Ishikawa (cell line): ENCODE data around the gene PLA2G4E.

Source experiments
- CEBPB ChIP-seq: IDR thresholded peaks from 2 replicates; pipeline ENCODE4 v1.6.1; 2012
- CREB1 ChIP-seq: IDR thresholded peaks from 2 replicates; pipeline ENCODE4 v1.6.1; 2012; ENCODE audit warnings: low read depth
- EGR1 ChIP-seq: IDR thresholded peaks from 2 replicates; pipeline ENCODE4 v1.6.1; 2012
- EP300 ChIP-seq: IDR thresholded peaks from 2 replicates; pipeline ENCODE4 v1.6.1; 2012; ENCODE audit warnings: borderline replicate concordance
- NFIC ChIP-seq: IDR thresholded peaks from 2 replicates; pipeline ENCODE4 v1.6.1; 2012
- TAF1 ChIP-seq: IDR thresholded peaks from 2 replicates; pipeline ENCODE4 v1.6.1; 2012; ENCODE audit warnings: low read depth, mild to moderate bottlenecking
- TEAD4 ChIP-seq: IDR thresholded peaks from 2 replicates; pipeline ENCODE4 v1.6.1; 2012
- YY1 ChIP-seq: IDR thresholded peaks from 2 replicates; pipeline ENCODE4 v1.6.1; 2012; ENCODE audit warnings: low read depth
- TF ChIP-seq, protein P1 (sequence below): IDR thresholded peaks from 2 replicates; pipeline ENCODE4 v1.6.1; 2012; ENCODE audit warnings: low read depth, mild to moderate bottlenecking

DNA sequence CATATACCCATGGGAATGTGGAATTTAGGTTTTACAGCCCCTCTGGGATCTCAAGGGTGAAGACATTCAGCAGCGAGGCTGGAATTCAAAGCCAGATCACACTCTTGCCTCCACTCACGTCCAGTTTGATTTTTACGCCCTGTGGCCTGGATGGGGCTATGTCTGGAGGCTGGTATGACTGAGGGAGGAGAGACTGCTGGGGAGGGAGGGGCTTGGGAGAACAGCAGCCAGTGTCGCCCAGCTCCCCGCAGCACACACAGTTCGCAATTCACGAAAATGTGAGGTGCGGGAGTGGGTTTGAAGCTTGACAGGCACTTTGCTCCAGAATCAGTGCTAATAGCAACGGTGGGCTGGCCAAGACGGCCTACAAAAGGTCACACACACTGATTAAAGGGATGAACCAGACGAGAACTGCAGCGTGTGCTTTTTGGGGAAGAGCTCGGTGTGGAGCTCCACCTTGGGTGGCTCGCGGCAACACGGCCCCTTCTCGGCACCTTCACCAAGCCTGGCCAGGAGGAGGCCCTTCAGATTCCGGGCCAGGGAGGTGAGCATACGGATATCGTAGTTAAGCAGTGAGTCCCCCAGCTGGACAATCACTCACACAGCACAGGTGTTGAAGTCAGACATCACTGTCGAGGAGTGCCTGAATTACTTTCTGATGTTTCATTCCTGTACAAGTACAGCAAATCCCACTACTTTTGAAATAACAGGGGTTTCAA, 64.9 kb downstream of the PLA2G4E start:
- no peak for TF ChIP-seq NFIC
- TF ChIP-seq TAF1: no peak
- TF ChIP-seq CEBPB: no peak
- TF ChIP-seq, protein P1, sequence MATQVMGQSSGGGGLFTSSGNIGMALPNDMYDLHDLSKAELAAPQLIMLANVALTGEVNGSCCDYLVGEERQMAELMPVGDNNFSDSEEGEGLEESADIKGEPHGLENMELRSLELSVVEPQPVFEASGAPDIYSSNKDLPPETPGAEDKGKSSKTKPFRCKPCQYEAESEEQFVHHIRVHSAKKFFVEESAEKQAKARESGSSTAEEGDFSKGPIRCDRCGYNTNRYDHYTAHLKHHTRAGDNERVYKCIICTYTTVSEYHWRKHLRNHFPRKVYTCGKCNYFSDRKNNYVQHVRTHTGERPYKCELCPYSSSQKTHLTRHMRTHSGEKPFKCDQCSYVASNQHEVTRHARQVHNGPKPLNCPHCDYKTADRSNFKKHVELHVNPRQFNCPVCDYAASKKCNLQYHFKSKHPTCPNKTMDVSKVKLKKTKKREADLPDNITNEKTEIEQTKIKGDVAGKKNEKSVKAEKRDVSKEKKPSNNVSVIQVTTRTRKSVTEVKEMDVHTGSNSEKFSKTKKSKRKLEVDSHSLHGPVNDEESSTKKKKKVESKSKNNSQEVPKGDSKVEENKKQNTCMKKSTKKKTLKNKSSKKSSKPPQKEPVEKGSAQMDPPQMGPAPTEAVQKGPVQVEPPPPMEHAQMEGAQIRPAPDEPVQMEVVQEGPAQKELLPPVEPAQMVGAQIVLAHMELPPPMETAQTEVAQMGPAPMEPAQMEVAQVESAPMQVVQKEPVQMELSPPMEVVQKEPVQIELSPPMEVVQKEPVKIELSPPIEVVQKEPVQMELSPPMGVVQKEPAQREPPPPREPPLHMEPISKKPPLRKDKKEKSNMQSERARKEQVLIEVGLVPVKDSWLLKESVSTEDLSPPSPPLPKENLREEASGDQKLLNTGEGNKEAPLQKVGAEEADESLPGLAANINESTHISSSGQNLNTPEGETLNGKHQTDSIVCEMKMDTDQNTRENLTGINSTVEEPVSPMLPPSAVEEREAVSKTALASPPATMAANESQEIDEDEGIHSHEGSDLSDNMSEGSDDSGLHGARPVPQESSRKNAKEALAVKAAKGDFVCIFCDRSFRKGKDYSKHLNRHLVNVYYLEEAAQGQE: no peak
- no peak for TF ChIP-seq CREB1
- TF ChIP-seq EP300: no peak
- TF ChIP-seq TEAD4: no peak
- no peak for TF ChIP-seq YY1
- no peak for TF ChIP-seq EGR1
